Esophagus squamous epithelium (tissue), 5 donors: Measurements from ENCODE around the gene RIN3. TPM values are rescaled to one million over a fixed set of nuclear protein-coding genes. Genes with fewer than 3 reads are reported as not detected.

Source experiments
- DNase-seq: peaks from one replicate; lab custom pipeline; 2025; lab: John Stamatoyannopoulos, UW
- H3K27ac ChIP-seq, 4 donors: fragments of 200-600 bp; sonication (generic); one replicate each; pipeline ENCODE4 v1.5.1; 2016 to 2019; ENCODE audit warnings: mild to moderate bottlenecking in 1 of 4
- H3K27me3 ChIP-seq, 4 donors: fragments of 200-600 bp; sonication (generic); 1 replicate in 3 of 4; 2 replicates in 1 of 4; pipeline versions ENCODE4 v1.5.1 to v1.6.0; 2017 to 2021; ENCODE audit warnings: antibody characterized with exemption in 1 of 4
- H3K36me3 ChIP-seq, 3 donors: fragments of 200-600 bp; sonication (generic); one replicate each; pipeline ENCODE4 v1.5.1; 2016 to 2019
- H3K4me1 ChIP-seq, 3 donors: fragments of 200-600 bp; sonication (generic); one replicate each; pipeline ENCODE4 v1.5.1; 2017 to 2019
- H3K4me3 ChIP-seq, 4 donors: fragments of 200-600 bp; sonication (generic); 1 replicate in 3 of 4; 2 replicates in 1 of 4; pipeline ENCODE4 v1.5.1; 2016 to 2019; ENCODE audit warnings: mild to moderate bottlenecking in 2 of 4, moderate library complexity in 1 of 4
- H3K9me3 ChIP-seq, 3 donors: fragments of 200-600 bp; sonication (generic); one replicate each; pipeline ENCODE4 v1.5.1; 2016 to 2019
- CTCF ChIP-seq, 6 experiments: fragments of 450-650 bp in 4 of 6; fragments of 200-600 bp in 2 of 6; sonication (generic) in 2 of 6; IDR thresholded peaks; one replicate each; pipeline ENCODE4 v1.5.1; 2016 to 2019; ENCODE audit warnings: antibody characterized with exemption in 6 of 6, mild to moderate bottlenecking in 4 of 6, moderate library complexity in 4 of 6
- POLR2A ChIP-seq, 4 donors: fragments of 450-650 bp; IDR thresholded peaks; one replicate each; pipeline ENCODE4 v1.6.1; 2017; ENCODE audit warnings: antibody characterized with exemption in 4 of 4, mild to moderate bottlenecking in 4 of 4, moderate library complexity in 3 of 4
- WGBS, 2 donors: methylation state at CpG; one replicate each; pipeline ENCODE4 v1.1.5; 2018; 5-methylcytosine and 5-hydroxymethylcytosine counted together
- intact Hi-C: fragments of 100-400 bp; cut with DNase I; formaldehyde crosslinking; loops from one replicate; pipeline ENCODE4 v1.15.0; 2022
- total RNA-seq, 4 donors: library from RNA; depleted of rRNA; stranded (reverse); fragments of >200 nt; gene quantifications; one replicate each; pipeline ENCODE4 v1.1.0, GENCODE V29; 2016
- donor health status: DM: yes; HTN: yes; CAD: no.

The RIN3 gene
- total RNA-seq, 4 donors from 2014 or later: 1.9 to 9.7 (median 4.4) TPM

GRCh38 chr14:92466059-92466458 is 47.5 kb upstream of the RIN3 start:
- Histone ChIP-seq H3K27me3 (no peaks in the 10 kb centered on the region), H3K36me3 (no peaks in the 10 kb centered on the region), H3K27ac (peak overlapping the region in 1 of 4 donors; percentile 20), H3K4me3 (no peak overlapping the region), H3K9me3 (peaks cover 0 to 11% (median 0%) of the 10 kb centered on the region in 3 donors), H3K4me1 (peaks cover 0 to 9% (median 7%) of the 10 kb centered on the region in 3 donors)
- no peak for DNase-seq
- TF ChIP-seq CTCF (IDR thresholded peaks at IDR 0.05) (no peak), POLR2A (IDR thresholded peaks at IDR 0.05) (no peak)
- intact Hi-C loops: no loop called here
- WGBS, 2 donors: 56 to 81% methylated on average over 2 to 3 of the region's 3 CpGs

- no peak for DNase-seq
- peaks cover 5 to 15% (median 8%) of the 10 kb centered on the region in 3 donors for H3K4me1 ChIP-seq
- no peak overlapping the region for H3K27ac ChIP-seq
- no peak for TF ChIP-seq CTCF (IDR thresholded peaks at IDR 0.05)
- no peak for TF ChIP-seq POLR2A (IDR thresholded peaks at IDR 0.05)
- no peak overlapping the region for H3K4me3 ChIP-seq
- intact Hi-C loops: no loop called here
- H3K36me3 ChIP-seq: no peaks in the 10 kb centered on the region
- 82 to 89% methylated on average over 2 of the region's 2 CpGs for WGBS, 2 donors
- H3K9me3 ChIP-seq: peaks cover 0 to 11% (median 0%) of the 10 kb centered on the region in 3 donors
- H3K27me3 ChIP-seq: no peaks in the 10 kb centered on the region
Measured at GRCh38 chr14:92469515-92469914, 44.1 kb upstream of the RIN3 start.

DNA sequence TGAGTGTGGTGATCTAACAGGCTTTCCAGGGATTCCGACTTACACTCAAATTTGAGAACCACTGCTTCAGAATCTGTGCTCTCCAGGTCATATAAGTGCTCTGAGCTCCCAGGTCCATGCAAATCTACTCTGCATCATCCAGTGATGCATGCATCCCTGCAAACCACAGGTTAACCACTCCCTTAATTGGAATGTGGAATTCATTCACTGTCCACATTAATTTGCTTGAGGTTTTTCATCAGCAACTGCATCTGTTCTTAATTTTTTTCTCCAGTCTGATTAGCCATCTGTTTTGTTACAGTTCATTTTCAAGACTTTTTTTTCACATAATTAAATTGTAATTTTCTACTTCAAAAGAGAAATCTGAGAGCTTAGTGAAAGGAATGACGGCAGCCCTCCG is 43.4 kb upstream of the RIN3 start:
- H3K4me1 ChIP-seq: peaks cover 5 to 17% (median 8%) of the 10 kb centered on the region in 3 donors
- WGBS, 2 donors: 73 to 76% methylated on average over 3 of the region's 3 CpGs
- H3K9me3 ChIP-seq: peaks cover 0 to 11% (median 0%) of the 10 kb centered on the region in 3 donors
- no peak overlapping the region for H3K27ac ChIP-seq
- TF ChIP-seq CTCF (IDR thresholded peaks at IDR 0.05) (no peak), POLR2A (IDR thresholded peaks at IDR 0.05) (no peak)
- H3K36me3 ChIP-seq: no peaks in the 10 kb centered on the region
- H3K4me3 ChIP-seq: no peak overlapping the region
- no peak for DNase-seq
- no peaks in the 10 kb centered on the region for H3K27me3 ChIP-seq
- intact Hi-C loops: no loop called here

DNA sequence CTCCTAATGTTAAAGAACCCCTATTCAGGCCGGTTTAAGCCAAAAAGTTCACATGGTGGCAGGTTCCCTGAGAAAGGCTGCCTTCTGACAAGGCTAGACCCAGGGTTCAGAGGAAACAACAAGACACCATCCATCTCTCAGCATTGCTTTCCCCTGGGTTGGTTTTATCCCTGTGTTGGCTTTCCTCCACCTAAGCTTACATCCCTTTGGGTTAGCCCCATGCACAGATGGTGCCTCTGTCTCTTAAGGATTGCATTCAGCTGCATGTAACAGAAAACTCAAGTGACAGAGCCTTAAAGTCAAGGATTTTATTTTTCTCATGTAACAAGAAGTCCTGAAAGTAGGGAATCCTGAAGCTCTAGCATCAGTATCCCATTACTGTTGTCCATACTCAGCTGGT is 42.8 kb upstream of the RIN3 start:
- TF ChIP-seq CTCF (IDR thresholded peaks at IDR 0.05) (no peak), POLR2A (IDR thresholded peaks at IDR 0.05) (no peak)
- Histone ChIP-seq H3K9me3 (peaks cover 0 to 11% (median 0%) of the 10 kb centered on the region in 3 donors), H3K36me3 (no peaks in the 10 kb centered on the region), H3K27me3 (no peaks in the 10 kb centered on the region), H3K27ac (no peak overlapping the region), H3K4me3 (no peak overlapping the region), H3K4me1 (peaks cover 5 to 23% (median 8%) of the 10 kb centered on the region in 3 donors)
- no peak for DNase-seq
- intact Hi-C loops: no loop called here
- 82 to 89% methylated on average over 1 of the region's 1 CpG for WGBS, 2 donors

- Histone ChIP-seq H3K36me3 (no peaks in the 10 kb centered on the region), H3K4me1 (peaks cover 5 to 27% (median 8%) of the 10 kb centered on the region in 3 donors), H3K9me3 (peaks cover 0 to 7% (median 0%) of the 10 kb centered on the region in 3 donors), H3K27ac (peak overlapping the region in 1 of 4 donors; percentile 7), H3K4me3 (no peak overlapping the region), H3K27me3 (no peaks in the 10 kb centered on the region)
- intact Hi-C loops: no loop called here
- DNase-seq: no peak
- TF ChIP-seq CTCF (IDR thresholded peaks at IDR 0.05) (no peak), POLR2A (IDR thresholded peaks at IDR 0.05) (no peak)
Measured at GRCh38 chr14:92471919-92472318, 41.7 kb upstream of the RIN3 start.
